Measurements from ENCODE around the gene RFX2.
"Not testable (repeated sequence)": the region's sequence is repeated elsewhere in the genome, so short reads cannot be mapped to it uniquely, and the experiment has no call there.

The RFX2 gene

DNA sequence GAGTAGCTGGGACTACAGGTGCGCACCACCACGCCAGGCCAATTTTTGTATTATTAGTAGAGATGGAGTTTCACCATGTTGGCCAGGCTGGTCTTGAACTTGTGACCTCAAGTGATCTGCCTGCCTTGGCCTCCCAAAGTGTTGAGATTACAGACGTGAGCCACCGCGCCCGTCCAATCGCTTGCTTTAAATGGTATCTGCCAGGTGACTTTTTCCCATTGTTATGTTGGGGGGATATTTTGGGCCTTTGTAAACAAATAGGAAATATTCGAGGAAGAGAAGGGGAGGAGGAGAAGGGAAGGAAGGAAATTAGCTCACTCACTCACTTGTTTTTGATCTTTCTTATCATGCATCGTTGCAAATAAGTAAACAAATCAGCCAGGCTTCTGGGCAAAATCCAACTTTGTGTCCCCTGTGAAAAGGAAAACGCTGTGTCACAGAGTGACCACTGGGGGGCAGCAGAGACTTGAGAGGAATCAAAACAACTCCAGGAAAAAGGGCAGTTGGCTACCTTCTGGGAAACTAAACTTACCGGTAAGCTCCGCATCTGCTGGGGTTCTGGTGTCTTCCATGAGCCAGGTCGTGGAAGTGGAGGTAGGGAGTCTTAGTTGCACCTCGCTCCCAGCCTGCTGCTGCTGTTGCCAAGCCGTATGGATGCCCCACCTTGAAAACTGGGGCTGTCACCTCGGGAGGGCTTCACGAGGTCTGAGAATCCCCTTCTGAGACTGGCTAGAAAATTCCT lies 123.1 kb downstream of the RFX2 start:
- DNase-seq, result no peak

DNA sequence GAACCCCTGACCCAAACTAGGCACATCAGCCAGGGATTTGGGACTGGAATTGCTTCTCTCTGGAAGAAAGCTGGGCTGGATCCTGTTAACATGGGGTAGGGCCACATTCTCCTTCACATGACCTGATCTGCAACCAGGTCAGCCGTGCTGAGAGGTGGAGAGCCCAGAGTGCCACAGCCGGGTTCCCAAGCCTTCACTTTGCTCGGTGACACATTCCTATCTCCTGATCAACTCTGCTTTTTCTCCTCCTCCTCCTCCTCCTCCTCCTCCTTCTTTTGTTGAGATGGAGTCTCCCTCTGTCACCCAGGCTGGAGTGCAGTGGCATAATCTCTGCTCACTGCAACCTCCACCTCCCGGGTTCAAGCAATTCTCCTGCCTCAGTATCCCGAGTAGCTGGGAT lies 124.5 kb downstream of the RFX2 start:
- not testable (repeated sequence) for DNase-seq

DNA sequence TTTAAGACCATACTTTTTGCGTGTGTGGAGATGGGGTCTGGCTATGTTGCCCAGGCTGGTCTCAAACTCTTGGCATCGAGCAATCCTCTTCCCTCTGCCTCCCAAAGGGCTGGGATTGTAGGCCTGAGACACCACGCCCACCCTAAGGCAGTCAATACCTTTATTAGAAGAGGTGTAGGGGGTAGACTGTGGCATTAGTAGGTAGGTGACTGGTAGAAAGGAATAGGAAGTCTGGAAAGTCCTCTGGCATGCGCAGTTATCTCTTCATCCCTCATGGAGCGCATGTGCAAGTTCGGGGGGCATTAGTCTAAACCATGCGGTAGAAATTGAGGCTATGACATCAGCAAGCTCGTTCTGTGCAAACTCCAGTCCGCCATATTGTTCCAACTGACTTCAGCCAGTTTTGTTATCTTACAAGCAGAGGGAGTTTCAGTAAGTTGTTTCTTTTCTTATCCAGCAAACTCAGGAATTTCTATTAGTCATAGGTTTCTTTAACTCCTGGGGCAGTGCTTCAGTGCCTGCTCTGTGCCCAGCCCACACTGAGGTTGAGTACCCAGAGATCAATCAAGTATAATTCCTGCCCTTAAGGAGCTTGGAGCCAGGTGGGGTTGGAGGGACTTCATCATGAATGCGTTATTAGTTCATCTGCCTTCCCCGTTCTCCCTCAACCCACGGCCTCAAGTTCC lies 125.1 kb downstream of the RFX2 start:
- no peak for DNase-seq

DNA sequence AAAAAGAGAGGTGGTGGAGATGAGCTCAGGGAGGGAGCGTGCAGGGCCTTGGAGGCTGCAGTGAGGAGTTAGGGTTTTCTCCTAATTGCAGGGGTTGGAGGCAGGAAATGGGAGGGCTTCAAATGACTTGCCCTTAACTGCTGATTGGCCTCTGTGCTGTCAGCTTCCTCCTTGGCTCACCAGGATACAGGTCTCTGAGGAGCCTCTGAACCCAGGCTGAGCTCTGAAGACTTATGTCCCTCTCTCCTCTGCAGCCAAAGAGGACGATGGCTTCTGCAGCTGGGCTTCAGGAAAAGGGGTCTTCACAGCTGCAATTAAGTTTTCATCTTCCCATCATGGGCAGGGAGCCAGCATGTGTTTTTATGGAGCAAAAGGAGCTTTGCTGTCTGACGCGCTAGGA lies 125.7 kb downstream of the RFX2 start:
- DNase-seq, result no peak

DNA sequence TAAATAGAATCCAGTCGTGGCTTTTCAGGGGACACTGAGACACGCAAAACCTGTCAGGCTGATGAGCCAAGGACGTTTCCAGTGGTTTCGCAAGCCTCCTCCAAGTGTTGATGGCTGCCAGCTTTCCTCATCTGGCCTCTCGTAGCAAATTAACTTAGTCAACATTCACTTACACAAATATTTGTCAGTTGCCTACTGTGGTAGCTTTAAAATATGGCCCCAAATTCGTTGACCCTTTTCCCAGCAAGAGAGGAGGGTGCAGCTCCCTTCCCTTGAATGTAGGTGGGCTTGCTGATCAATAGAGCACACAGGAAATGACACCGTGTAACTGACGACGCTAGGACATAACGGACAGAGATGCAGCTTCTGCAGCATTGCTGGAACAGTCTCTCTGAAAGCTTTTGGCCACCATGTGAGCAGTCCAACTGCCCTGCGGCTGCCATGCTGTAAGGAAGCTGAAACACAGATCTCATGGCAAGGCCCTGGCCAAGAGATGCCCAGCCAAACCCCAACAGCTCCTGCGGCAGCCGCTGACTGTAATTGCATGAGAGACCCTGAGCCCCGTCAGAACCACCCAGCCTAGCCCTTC lies 126.8 kb downstream of the RFX2 start:
- no peak for DNase-seq

DNA sequence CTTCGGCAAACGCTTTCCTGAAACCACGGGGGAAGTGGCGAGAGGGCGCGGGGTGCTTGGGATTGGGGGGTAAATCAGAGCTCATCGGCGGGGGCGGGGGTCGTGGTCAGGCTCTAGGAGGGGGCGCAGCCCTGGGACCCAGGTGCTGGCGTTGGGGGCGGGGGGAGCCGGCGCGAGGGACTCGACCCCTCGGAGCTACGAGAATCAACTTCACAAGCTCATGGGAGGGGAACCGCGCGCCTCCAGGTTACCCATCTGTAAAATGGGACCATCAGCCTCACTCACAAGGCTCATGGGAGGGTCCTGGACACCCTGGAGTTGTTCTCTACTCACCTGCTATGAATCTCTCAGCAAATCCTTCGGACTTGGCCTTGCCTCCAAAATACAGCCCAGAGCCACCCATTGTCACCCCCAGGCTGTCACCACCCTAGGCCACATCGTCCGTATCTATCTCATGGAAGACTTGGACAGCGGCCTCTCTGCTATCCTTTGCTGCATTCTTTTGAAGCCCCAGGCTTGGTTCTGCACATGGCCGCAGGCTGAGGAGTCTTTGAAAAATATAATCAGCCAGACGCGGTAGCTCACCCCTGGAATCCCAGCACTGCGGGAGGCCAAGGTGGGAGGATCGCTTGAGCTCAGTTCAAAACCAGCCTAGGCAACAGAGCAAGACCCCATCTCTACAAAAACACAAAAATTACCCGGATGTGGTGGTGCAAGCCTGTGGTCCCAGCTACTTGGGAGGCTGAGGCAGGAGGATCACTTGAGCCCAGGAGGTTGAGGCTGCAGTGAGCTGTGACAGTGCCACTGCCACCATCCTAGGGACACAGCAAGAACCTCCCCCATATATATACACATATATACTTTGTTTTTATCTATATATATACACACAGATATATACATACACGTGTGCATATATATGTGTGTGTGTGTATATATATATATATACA lies 131.4 kb downstream of the RFX2 start:
- no peak for DNase-seq

DNA sequence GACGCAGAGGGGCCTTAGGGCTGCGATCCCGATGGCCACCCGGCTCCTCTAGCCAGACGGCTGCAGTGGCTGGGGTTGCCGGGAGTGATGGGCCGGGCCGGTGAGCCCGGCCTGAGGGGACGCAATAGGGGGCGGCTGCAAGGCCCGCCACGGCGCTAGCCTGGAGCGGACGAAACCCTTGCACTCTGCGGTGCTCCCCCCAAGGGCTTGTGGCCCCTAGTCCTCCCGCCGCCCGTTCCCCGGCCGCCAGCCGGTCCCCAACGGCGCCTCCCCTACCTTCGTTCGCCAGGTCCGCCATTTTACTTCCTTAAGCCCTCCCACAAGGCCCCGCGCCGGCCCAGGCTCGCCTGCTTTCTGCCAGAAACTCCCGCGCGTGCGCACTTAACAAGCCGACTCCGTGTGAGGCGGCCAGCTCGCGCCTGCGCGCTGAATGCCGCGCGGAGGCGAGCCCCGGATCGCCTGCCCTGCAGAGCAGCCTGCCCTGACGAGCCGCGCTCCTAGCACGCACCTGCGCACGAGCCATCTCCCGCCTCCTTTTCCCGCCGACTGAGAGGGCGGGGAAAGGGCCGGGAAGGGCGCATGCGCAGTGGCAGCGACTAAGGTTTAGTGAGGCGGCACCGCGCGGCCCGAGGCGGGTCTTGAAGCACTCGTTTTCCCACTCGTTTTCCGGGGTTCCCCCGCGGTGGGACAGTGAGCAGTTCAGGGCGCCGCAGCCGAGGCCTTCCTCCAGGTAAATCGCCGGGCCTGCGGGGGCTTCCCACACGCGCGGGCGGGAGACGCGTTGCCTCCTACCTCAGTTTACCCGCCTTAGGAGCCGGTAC lies 132.3 kb downstream of the RFX2 start, which contains the start of gene RANBP3:
RANBP3 (minus strand) TSS at position 356 of the 821 bp plus-strand sequence; CDS start at position 298, 58 bp downstream.
- DNase-seq, result peak; percentile 95

DNA sequence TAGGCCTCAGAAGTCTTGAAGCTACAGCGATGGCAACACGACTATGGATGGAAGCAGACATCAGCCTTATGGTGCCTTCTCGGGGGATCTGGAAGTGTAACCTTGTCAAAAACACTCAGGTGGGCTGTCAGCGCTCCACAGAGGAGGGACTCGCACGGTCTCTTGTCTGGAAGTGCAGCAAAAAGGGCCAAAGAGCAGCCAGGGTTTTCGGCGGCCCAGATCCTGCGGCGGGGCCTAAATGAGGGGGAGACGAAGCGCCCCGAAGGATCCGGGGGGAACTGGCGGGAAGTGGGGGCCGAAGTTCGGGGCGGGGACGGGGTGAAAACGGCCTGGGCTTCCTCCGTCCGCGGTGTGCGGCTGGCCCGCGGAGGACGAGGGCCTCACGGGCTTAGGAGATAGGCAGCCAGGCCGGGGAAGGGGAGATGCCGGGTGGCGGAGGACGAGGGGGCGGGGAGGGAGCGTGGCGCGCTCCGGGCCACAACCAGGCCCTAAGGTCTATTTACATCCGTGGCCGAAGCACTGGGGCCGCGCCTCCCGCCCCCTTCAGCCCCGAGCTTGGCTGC lies 133.0 kb downstream of the RFX2 start:
- no peak for DNase-seq

DNA sequence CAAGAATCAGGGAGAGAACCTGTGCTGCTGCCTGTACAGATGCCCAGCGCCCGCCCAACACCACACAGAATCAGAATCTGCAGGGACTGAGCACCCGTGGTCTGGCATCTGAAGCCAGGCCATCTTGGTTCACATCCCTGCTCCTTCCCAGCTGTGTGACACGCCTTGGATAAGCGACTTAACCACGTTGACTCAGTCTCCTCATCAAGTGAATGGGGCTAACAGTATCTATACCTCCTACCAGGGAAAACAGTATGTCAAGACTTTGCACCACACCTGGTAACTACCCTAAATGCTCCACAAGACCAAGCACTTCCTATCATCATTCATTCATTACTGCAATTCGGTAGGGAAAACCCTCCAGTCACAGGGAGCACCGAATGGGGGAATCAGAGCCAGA lies 133.5 kb downstream of the RFX2 start:
- DNase-seq, result no peak

DNA sequence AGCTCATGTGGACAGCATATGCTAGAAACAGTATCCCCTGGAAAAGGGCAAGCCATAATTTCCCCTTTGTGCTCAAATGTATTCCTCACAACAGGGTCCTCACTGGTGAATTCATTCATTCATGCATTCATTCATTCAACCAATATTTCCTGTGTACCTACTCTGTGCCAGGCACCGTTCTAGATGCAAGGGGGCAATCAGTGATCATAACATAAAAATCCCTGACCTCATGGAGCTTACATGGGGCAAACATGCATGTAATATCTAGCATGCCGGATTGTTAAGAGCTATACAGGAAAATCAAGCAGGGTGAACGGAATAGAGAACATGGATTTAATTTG lies 134.9 kb downstream of the RFX2 start:
- no peak for DNase-seq

DNA sequence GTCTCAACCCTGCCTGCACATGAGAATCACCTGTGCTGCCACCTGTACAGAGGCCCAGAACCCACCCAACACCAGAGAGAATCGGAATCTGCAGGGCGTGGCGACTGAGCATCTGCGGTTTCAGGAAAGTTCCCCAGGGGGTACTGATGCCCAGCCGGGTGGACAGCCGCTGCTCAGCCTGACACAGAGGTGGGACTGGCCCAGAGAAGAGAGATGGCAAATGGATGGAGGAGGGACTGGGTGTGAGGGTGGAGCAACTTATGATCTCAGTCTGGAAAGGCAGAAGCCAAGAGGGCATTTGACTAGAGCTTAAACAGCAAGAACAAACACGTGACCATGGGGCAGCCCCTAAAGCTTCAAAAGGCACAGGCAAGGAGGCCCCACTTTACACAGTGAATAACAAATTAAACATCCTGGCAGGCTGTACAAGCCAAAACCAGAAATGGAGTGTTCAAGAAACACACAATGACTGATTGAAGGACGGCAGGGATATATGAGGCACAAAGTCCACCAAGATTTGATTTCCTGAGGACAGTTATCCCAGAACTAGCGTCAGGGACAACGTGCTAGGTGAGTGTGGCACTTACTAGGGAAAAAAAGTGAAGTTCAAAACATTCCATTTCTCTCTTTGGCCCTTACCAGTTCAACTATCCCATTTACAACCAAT lies 135.4 kb downstream of the RFX2 start:
- DNase-seq, result no peak

DNA sequence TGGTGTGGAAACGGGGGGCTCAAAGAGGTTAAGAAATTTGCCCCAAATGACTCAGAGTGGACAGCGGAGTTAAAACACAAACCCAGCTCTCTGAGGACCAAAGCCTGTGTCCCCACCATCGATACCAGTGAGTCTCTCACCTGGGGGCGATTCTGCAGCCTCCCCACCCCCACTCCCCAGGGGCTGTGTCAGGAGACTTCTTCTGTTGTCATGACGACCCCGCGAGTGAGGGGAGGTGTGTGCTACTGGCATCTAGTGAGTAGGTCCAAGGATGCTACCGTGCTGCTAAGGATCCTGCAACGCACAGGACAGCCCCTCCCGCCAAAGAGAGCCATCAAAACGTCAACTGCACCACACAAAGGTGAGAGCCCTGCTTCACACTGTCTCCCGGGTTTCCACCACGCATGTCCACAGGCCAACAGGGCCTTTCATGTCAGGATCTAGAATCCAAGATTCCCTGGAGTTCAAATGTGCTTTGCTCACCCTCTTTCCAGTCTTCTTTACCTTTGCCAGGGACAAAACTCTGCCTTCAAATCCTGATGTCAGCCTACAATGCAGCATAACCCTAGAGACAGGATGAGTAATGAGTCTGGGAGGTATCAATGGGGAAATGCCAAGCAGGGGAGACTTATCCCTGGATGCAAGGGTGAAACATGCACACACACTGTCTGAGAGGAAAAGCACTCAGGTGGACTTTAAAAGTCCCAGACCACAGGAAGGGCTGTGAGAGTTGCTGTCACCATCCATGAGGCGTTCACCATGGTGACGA lies 136.2 kb downstream of the RFX2 start:
- DNase-seq, result no peak

DNA sequence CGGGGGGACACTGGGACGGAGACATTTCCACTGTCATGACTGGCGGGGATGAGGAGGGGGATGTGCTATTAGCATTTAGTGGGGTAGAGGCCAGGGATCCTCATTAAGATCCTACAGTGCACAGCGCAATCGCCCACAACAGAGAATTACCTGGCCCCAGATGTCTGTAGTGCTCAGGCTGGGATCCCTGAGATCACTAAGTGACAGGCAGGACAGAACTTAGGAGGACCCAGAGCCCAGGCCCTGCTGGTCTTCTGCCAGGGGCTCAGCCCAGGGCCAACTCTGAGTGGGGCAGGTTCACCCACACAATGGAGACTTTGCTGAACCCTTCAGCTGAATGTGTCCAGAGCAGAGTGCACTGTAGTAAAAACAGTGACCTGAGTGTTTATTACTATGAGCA lies 136.9 kb downstream of the RFX2 start:
- no peak for DNase-seq

DNA sequence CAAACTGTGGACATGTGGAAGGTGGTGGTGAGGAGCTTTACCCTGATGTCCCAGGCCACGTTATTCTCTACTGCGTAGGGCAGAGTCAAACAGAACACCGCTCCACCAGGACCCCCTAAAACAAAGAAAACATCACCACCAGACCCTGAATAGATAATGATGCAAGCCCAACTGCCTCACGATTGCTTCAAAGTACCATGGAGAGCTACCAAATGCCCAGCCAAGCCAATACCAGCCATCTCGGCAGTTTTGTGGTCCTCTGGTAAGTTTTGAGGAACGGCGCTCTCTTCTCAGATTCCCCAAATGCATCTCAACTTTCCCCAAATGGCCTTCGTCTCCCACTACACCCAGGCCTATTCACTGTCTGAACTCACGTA lies 138.0 kb downstream of the RFX2 start:
- no peak for DNase-seq

DNA sequence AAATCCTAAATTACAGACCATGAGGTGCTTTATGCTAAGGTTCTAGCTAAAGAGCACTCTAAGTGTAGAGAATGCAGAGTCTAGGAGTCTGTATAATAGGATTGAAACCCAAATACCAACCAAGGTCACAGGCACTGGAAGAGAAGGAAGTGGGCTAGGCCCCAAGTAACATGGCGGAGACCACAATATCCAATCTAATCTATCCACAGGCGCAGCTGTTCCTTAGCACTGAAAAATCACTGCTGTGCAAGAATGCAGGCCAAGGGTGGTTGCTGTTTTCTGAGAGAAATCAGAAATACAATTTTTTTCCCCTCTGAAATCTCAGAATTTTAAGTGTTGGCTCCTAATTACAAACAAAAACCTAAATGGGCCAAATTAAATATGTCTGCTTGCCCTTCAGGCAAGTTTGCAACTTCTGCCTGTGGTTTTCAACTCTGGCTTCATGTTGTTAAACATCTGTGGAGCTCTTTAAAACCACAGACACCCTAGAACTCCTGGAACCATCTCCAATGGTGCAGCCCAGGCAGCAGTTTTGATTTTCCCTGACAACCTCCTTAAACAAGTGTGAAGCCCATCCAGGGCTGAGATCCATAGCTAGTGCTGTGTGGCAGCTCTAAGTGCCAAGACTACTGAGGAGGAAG lies 138.5 kb downstream of the RFX2 start:
- no peak for DNase-seq

DNA sequence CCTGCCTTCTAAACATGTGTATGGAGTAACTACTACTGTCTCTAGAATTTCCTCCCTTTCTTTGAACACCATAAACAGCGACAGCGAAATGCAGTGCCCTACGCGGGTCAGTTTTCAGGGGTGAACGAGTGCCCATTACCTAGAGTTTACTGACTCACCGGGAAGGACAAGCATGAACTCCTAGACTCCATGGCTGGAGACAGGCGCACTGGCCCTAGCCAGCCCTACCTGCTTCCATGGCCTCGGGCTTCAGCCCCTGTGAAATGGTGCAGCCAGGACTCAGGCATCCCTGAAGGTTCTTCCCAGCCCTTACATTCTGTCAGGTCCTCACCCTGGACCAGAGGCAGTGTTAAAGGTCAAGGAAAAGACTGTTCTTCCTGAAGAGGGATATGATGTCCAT lies 140.8 kb downstream of the RFX2 start:
- no peak for DNase-seq

DNA sequence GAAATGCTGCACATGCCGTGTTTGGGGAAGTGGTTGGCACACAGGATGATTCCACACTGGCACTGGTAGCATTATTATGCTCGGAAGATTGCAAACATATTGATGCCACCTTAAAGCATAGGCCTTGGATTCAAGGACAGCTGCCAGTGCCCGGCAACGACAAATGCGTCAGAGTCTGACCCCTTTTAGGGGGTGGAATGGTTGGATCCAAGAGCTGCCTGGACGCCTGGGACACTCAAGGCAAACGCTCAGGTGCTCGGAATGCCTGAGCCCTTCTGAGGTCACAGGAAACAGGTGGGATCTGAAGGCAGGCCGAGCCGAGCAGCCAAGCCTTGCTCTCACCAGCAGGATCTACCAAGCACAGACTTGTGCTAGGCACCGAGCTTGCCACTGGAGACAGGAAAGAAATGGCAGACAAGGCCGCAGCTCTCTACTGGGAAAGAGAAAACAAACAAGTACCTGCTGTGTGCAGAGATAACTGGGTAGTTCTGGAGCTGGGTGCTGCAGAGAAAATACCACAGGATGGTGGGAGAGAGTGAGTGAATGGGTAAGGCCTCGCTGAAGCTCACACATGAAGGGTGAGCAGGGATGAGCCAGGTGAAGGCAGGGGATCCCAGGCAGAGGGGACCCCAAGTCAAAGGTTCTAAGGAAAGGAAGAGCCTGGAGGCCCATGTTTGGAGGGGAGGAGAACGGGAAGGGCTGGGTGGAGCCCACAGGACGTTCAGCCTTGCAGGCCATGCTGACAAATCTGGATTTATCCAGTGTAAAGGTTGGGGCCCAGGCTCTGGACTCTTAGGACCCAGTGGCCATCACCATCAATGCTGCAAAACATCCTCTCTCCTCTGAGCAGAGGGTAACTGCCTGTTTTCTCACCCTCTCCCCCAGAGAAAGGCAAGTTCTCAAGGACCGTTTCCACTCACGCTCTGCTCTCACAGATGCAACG lies 141.6 kb downstream of the RFX2 start:
- no peak for DNase-seq

DNA sequence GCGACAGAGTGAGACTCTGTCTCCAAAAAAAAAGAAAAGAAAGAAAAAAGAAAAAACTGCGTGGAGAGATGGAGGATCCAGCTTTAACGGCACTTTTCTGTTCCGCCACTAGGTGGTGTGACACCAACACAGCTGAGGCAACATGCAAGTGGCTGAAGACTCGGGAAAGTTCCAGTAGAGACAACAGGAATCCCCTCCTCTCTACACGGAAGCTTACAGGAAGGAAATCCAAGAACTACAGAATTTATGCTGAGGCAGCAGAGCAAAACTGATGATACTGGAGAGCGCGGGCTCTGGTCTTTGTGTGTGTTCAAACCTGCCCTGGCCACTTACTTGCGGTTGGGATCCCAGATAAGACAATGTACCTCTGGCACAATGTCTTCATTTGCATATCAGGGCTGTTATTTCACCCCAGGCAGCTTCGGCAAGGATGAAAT lies 142.3 kb downstream of the RFX2 start:
- DNase-seq, result no peak

DNA sequence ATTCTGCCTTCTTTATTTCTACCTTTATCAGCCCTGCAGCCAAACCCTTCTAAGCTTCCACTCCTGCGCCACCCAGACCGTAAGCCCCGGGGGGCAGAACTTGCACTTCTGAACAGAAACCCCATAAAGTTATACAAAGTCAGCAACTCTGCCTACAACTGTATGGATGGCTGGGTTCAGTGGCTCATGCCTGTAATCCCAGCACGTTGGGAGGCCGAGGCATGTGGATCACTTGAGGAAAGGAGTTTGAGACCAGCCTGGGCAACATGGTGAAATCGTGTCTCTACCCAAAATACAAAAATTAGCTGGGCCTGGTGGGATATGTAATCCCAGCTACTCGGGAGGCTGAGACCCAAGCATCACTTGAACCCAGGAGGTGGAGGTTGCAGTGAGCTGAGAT lies 142.7 kb downstream of the RFX2 start:
- no peak for DNase-seq
